B cell (primary cell): ENCODE measurements around the gene AANAT. TPM values are rescaled to one million over a fixed set of nuclear protein-coding genes. Genes with fewer than 3 reads are reported as not detected.

Source experiments
- ATAC-seq: fragments of 200-7000 bp; cut with Tn5 transposase; one replicate; pipeline ENCODE4 v1.10.0; 2021; ENCODE audit warnings: low read depth, mild to moderate bottlenecking, moderate number of reproducible peaks, moderate library complexity
- CTCF ChIA-PET: fragments of 350-600 bp; sonication (Branson Sonifier 250); formaldehyde crosslinking; loops from one replicate; lab custom pipeline; 2021; ENCODE audit warnings: antibody characterized with exemption, inconsistent platforms; lab: Charles Lee
- POLR2A ChIA-PET: fragments of 350-600 bp; sonication (Branson Sonifier 250); formaldehyde crosslinking; loops from one replicate; lab custom pipeline; 2021; ENCODE audit warnings: antibody characterized with exemption; lab: Charles Lee
- DNase-seq: peaks from one replicate; pipeline ENCODE4 v3.0.0; 2013
- H2AFZ ChIP-seq: 2 replicates; pipeline ENCODE4 v1.6.1; 2012; ENCODE audit warnings: mild to moderate bottlenecking, low read depth, low read length; ENCODE audit not compliant: insufficient read depth, poor library complexity, severe bottlenecking
- H3K27ac ChIP-seq, 2 donors: 1 replicate in 1 of 2; 2 replicates in 1 of 2; pipeline ENCODE4 v1.5.1; 2012 to 2013; ENCODE audit warnings: low read length in 2 of 2, mild to moderate bottlenecking in 2 of 2, moderate library complexity in 1 of 2
- H3K27me3 ChIP-seq, 4 experiments: fragments of 200-600 bp in 1 of 4; sonication (generic) in 1 of 4; replicated peaks in 1 of 4; 1 replicate in 2 of 4; 2 replicates in 2 of 4; pipeline versions ENCODE4 v1.6.1 to v1.7.0; 2013 to 2016; ENCODE audit warnings: low read length in 3 of 4, mild to moderate bottlenecking in 2 of 4, mixed read lengths in 1 of 4, moderate library complexity in 1 of 4; ENCODE audit not compliant: insufficient read depth in 4 of 4, control insufficient read depth in 3 of 4; ENCODE audit errors: control extremely low read depth in 1 of 4
- H3K36me3 ChIP-seq, 2 experiments: replicated peaks in 1 of 2; 1 replicate in 1 of 2; 2 replicates in 1 of 2; pipeline versions ENCODE4 v1.6.1 to v1.7.1; 2013; ENCODE audit warnings: low read length in 1 of 2; ENCODE audit not compliant: insufficient read depth in 2 of 2, control insufficient read depth in 1 of 2; ENCODE audit errors: control extremely low read depth in 1 of 2, extremely low read depth in 1 of 2
- H3K4me1 ChIP-seq, 2 donors: fragments of 200-600 bp in 1 of 2; sonication (generic) in 1 of 2; 1 replicate in 1 of 2; 2 replicates in 1 of 2; pipeline versions ENCODE4 v1.5.1 to v1.6.1; 2013 to 2017; ENCODE audit warnings: low read length in 2 of 2; ENCODE audit not compliant: control insufficient read depth in 2 of 2, insufficient read depth in 2 of 2
- H3K4me2 ChIP-seq: replicated peaks from 2 replicates; pipeline ENCODE3; 2012; ENCODE audit warnings: mild to moderate bottlenecking, low read depth, low read length; ENCODE audit not compliant: poor library complexity, severe bottlenecking
- H3K4me3 ChIP-seq, 5 experiments: fragments of 200-600 bp in 1 of 5; sonication (generic) in 1 of 5; 1 replicate in 3 of 5; 2 replicates in 2 of 5; pipeline versions ENCODE4 v1.5.1 to v1.7.0; 2011 to 2016; ENCODE audit warnings: low read length in 4 of 5, mild to moderate bottlenecking in 4 of 5, low read depth in 2 of 5, control low read depth in 1 of 5, moderate library complexity in 1 of 5; ENCODE audit not compliant: insufficient read depth in 1 of 5; ENCODE audit errors: control extremely low read depth in 1 of 5, extremely low read depth in 1 of 5
- H3K79me2 ChIP-seq: fragments of 200-600 bp; sonication (generic); one replicate; pipeline ENCODE4 v1.6.0; 2016; ENCODE audit warnings: low read length; ENCODE audit not compliant: control insufficient read depth, insufficient read depth
- H3K9ac ChIP-seq: fragments of 200-600 bp; sonication (generic); 2 replicates; pipeline ENCODE4 v1.6.1; 2017; ENCODE audit warnings: mild to moderate bottlenecking, low read length, moderate library complexity
- H3K9me3 ChIP-seq, 3 donors: one replicate each; pipeline versions ENCODE4 v1.6.1 to v1.7.1; 2013; ENCODE audit warnings: low read length in 2 of 3; ENCODE audit not compliant: control insufficient read depth in 2 of 3, insufficient read depth in 1 of 3; ENCODE audit errors: control extremely low read depth in 1 of 3
- H4K20me1 ChIP-seq: 2 replicates; pipeline ENCODE4 v1.6.0; 2012; ENCODE audit warnings: mild to moderate bottlenecking, low read length; ENCODE audit not compliant: insufficient read depth, control insufficient read depth, poor library complexity, severe bottlenecking
- H3K27ac Mint-ChIP-seq: one replicate; pipeline ENCODE4 v1.8.0; 2021; ENCODE audit warnings: mixed read lengths
- H3K27me3 Mint-ChIP-seq: one replicate; pipeline ENCODE4 v1.8.0; 2021; ENCODE audit warnings: mixed read lengths
- H3K4me1 Mint-ChIP-seq: one replicate; pipeline ENCODE4 v1.8.0; 2021; ENCODE audit warnings: mixed read lengths
- H3K4me3 Mint-ChIP-seq: one replicate; pipeline ENCODE4 v1.8.0; 2021; ENCODE audit warnings: mixed read lengths
- H3K9me3 Mint-ChIP-seq: one replicate; pipeline ENCODE4 v1.8.0; 2022; ENCODE audit warnings: mixed read lengths; ENCODE audit not compliant: insufficient read depth
- CTCF ChIP-seq: fragments of 200-600 bp; IDR thresholded peaks from one replicate; pipeline ENCODE4 v1.8.0; 2022; ENCODE audit warnings: antibody characterized with exemption, mild to moderate bottlenecking
- EZH2 ChIP-seq: IDR thresholded peaks from 2 replicates; pipeline ENCODE4 v1.6.1; 2012; ENCODE audit warnings: borderline replicate concordance, low read depth, mild to moderate bottlenecking, moderate library complexity, low read length; ENCODE audit not compliant: insufficient read depth, poor library complexity, severe bottlenecking
- whole genome bisulfite sequencing: methylation state at CpG from one replicate; pipeline ENCODE4 v1.1.5; 2013; ENCODE audit warnings: missing lambda C conversion rate; ENCODE audit not compliant: insufficient coverage; 5-methylcytosine and 5-hydroxymethylcytosine counted together
- intact Hi-C: fragments of 100-400 bp; cut with micrococcal nuclease; formaldehyde crosslinking; loops from one replicate; pipeline ENCODE4 v1.10.0; 2022
- polyA plus RNA-seq: library from polyadenylated mRNA; depleted of rRNA; stranded (reverse); fragments of >200 nt; gene quantifications from 2 replicates; pipeline ENCODE4 v1.2.3, GENCODE V29; 2012
- total RNA-seq, 2 donors: library from RNA; stranded (reverse); fragments of 120-200 nt in 1 of 2; gene quantifications; 1 replicate in 1 of 2; 2 replicates in 1 of 2; pipeline versions ENCODE4 v1.2.3 to v1.2.4, GENCODE V29; 2013 to 2022

Gene AANAT
- total and polyA plus RNA-seq, 2 donors (not counting 1 experiment from before 2014, with no cell fraction given): 0.42 to 0.94 TPM

GRCh38 chr17:76492989-76493501 is 25.6 kb downstream of the AANAT start:
- Histone ChIP-seq H3K36me3 (peaks cover 0 to 28% of the 10 kb centered on the region in 2 experiments), H3K4me1 (peaks cover 87 to 98% of the 10 kb centered on the region in 2 donors), H3K9me3 (no peaks in the 10 kb centered on the region), H3K4me2 (peak overlapping the region; percentile 82), H3K79me2 (peaks cover 79% of the 10 kb centered on the region), H3K9ac (peak overlapping the region; percentile 53), H4K20me1 (peaks cover 46% of the 10 kb centered on the region), H3K27me3 (no peaks in the 10 kb centered on the region), H2AFZ (no peak overlapping the region), H3K4me3 (peak overlapping the region; percentile 16 to 60 (median 50)), H3K27ac (peak overlapping the region; percentile 75 to 94)
- ChIA-PET CTCF (interaction anchor here (0.6 to 20.8 kb wide), 17 partner anchors 6 to 219 kb away, joined by 3 to 256 read pairs (median 4); partner anchors contain the start of genes AANAT, RHBDF2 and UBE2O), POLR2A (interaction anchor here (0.7 to 23.6 kb wide), 9 partner anchors 5 to 76 kb away, joined by 3 to 478 read pairs (median 5); partner anchors contain the start of genes AANAT and RHBDF2)
- intact Hi-C loops: loop anchor here (1.0 to 10.0 kb wide), 3 partner anchors 8 to 218 kb away; partner anchors contain the start of gene RHBDF2
- TF ChIP-seq EZH2: no peak
- no peak for TF ChIP-seq CTCF
- Mint-ChIP-seq H3K27me3 (no peaks in the 10 kb centered on the region), H3K4me3 (peak overlapping the region; percentile 89), H3K4me1 (peaks cover 93% of the 10 kb centered on the region), H3K27ac (peak overlapping the region; percentile 98), H3K9me3 (no peaks in the 10 kb centered on the region)
- WGBS: 0% methylated on average over 13 of the region's 15 CpGs
- ATAC-seq: peak; percentile 50
- peak; percentile 83 for DNase-seq
